Pons (tissue), 1 donor: ENCODE data around the gene ACOT11.

Source experiments
- DNase-seq: peaks from one replicate; pipeline ENCODE4 v3.0.0-alpha.2; 2016; ENCODE audit warnings: low spot score

The ACOT11 gene

DNA sequence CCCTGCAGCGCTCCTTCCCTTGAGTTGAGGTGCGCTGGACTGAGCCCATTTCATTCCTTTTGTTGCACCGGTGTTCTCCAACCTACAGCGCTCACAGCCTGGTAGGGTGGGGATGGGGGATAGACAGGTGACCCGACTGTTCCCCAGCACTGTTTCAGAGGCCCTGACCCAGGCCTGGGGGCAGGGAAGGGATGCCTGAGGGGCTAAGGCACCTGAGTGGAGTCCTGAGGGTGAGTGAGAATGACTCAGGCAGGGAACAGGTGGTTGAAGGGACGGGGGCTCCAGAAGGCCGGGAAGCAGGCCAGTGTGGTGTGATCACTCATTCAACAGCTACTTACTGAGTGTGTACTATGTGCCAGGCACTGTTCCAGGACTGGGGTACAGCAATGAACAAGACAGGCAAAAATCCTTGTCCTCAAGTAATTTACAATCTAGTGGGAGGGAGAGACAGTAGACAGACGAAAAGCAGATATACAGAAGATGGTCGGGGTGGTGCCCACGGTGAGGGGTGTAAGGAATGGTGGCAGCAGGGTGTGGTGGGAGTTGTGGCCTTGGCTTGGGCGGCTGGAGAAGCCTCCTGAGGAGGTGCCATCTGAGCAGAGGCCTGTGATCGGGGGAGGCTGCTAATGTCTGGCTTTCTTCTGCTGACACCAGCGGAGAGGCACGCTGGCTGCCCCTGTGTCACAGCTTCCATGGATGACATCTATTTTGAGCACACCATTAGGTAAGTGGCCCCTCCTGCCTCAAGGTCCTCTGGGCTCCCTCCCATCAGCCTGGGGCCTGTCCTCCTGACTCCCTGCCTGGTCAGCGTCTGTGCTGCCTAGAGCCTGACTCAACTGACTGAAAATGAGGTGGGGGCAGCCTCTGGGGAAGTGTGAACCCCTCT lies 37.4 kb downstream of the ACOT11 start:
- DNase-seq = no peak

DNA sequence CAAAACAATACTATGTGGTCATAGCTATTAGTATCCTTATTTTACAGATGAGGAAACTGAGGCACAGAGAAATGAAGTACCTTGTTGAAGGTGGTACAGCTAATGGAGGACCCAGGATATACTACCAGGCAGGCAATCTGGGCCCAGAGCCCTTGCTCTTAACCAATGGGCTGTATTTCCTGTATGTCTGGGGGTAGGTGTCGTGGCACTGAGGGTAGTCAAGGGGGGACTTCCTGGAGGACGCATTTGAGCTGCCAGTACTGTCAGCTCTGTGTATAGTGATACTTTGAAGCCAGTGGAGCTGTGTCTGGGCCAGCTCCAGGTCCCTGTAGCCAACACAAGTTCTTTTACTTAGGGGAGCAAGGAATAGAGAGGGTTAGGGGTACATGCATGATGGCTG lies 40.3 kb downstream of the ACOT11 start:
- DNase-seq = no peak

DNA sequence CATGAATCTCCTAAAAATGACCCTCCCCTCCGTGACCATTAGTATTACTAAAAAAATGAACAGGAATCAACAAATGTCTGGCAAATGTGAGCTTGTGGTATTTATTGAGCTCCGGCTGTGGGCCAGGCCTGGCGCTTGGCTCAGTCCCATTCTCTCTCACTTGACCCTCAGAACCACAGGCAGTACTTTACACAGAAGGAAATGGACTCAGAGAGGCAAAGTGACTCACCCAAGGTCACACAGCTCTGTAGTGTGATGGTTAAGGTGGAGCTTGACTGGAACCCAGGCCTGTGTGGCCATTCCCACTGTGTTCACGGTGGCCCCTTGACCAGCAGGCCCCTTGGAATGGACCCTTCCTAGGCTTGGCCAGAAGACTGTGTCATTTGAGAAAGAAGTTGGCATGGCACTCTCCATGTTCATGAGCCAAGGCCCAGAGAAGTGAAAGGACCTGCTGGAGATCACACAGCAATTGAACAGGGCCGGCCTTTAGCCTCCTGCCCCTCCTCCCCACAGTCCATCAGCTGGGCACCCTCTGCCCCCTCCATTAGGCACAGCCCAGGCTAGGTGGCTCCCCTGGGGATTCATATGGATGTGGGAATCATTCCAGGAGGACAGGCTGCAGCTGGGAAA lies 43.2 kb downstream of the ACOT11 start:
- DNase-seq = no peak

DNA sequence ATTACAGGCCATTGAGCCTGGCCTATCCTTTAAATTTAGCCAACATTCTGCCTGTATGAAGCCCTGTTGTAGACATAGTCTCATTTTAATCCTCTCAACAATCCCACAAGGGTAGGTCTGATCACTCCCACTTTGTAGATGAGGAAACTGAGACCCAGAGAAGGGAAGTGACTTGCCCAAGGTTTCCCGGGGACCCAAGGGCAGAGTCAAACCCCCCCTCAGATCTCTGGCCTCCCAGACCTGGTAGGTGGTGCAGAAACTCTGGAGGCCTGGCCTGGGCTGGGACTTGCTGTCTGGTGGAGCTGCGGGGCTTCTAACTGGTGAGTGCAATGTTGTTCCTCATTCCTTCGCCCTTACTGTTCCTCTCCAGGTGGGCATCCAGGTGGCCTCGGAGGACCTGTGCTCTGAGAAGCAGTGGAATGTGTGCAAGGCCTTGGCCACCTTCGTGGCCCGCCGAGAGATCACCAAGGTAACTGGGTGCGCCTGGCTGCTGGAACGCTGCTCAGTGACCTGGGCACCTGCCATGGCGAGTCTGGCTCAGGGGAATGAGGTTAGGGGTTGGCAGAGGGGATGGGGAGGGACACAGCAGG lies 45.6 kb downstream of the ACOT11 start:
- DNase-seq = no peak

DNA sequence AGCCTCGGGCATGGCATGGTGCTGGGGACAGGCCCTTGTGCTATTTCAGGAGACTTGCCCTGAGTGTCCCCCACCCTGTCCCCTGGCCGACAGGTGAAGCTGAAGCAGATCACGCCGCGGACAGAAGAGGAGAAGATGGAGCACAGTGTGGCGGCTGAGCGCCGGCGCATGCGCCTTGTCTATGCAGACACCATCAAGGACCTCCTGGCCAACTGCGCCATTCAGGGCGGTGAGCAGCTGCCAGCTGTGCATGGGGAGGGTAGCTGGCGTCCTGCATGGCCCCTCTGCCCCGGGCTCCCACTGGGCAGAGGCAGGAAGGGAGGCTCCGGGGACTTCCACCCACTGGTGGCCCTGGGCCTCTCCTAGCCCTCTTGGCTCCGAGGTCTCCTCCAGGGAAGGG lies 46.4 kb downstream of the ACOT11 start:
- no peak for DNase-seq

DNA sequence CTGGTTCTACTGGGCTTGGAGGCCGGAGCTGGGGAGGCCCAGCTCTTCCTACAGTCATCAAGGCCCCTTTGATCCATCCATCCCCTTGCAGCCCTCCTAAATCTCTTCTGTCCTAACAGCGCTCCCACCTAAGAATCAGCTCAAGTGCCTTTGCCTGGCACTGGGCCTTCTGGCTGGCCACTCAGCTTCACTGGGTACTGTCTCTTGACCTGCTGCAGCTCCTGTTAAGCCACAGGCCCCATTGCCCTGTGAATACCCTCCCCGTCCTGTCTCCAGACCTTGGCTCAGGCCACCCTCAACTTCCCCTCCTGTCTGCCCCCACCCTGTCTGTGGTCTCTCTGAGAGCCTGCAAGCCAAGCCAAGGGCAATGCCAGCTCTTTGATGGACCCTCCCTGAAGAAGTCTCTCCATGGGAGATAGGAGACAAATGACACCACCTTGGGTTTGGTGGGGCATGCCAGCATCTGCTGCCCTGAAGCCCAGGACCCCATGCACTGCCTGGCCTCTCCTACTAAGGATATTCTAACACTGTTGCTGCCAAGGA lies 48.0 kb downstream of the ACOT11 start:
- no peak for DNase-seq

DNA sequence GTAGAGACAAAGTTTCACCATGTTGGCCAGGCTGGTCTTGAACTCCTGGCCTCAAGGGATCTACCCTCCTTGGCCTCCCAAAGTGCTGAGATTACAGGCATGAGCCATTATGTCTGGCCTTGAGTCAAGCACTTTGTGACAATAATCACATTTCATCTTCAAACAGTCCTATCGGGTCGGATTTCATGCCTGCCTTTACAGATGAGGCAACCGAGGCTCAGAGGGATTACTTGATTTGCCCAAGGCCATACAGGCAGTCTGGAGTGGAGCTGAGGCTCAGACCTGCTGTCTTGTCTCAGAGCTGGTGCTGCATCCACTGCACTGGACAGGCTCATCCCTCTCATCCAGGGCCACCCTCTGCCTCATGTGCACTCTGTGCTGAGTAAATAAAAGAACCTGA lies 48.7 kb downstream of the ACOT11 start:
- DNase-seq = no peak

DNA sequence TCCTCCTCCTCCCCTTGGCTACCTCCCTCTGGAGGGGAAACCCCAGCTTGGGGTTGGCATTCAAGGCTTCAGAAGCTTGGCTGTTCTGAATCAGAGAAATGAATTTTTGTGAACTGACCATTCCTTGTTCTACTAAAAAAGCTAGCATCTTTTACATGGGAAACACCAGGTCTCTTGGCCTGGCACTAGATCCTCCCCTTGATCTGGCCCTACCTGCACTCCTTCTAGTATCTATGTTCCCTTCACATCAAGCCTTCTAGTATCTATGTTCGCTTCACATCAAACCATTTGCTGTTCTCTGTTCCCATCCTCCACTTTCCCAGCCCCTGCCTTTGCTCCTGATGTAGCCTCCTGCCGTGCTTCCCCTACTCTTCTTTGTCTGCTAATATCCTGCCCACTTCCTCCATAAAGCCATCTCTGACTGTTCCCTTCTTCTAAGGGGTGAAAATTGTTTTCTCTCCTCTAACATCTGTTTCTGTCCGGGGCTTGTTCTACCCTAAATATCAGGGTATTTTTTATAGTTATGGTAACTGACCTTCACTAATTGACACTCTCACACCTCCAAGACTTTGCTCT lies 49.5 kb downstream of the ACOT11 start:
- DNase-seq = no peak

DNA sequence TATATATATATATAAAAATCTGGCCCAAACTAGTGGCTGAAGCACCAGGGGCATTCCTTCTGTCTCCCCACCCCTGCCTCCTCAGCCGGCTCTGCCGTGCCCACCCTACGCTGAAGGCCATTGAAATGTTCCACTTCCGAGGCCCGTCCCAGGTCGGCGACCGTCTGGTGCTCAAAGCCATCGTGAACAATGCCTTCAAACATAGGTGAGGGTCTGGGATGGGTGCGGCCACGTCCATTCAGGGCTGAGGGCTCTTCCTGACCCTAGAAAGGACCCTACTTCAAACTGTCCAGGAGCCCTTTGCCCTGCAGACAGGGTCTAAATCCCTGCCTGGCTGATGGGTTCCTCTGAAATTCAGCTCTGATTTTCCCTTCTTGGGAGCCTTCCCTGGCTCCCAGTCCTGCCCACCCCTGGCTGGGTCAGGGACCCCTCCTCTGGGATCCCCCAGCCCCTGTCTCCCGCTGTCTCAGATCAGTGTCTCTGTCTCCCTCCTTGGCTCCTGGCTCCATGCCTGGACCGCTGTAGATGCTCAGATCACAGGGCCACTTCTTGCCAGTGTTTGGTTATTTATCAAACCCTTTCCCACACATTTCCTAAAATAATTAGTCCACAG lies 51.3 kb downstream of the ACOT11 start:
- DNase-seq = no peak

DNA sequence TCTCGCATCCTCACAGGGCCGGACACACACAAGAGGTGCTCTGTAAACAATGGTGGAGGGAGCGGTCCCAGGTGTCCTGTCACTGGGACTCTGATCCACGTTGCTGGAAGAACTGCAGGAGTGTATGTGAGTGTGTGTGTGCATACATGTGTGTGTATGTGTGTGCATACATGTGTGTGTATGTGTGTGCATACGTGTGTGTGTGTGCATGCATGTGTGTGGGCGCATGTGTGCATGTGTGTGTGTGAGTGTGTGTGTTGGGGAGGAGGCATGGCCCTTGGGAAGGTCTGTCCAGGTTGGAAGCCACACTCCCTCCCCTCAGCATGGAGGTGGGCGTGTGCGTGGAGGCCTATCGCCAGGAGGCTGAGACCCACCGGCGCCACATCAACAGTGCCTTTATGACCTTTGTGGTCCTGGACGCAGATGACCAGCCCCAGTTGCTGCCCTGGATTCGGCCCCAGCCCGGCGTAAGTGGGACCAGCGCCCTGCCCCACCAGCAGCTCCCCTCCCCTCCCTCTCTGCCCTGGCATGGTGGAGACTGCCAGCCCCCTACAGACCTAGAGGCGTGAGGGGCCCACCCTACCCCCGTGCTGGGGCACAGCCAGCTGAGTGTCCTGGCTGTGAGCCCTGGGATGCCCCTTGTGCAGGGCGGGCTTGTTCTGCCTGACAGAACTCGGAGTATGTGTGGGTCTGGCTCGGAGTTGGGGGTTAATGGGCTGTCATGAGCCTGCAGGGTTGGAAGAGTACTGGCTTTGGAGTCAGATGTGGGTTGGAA lies 53.1 kb downstream of the ACOT11 start:
- DNase-seq = no peak

DNA sequence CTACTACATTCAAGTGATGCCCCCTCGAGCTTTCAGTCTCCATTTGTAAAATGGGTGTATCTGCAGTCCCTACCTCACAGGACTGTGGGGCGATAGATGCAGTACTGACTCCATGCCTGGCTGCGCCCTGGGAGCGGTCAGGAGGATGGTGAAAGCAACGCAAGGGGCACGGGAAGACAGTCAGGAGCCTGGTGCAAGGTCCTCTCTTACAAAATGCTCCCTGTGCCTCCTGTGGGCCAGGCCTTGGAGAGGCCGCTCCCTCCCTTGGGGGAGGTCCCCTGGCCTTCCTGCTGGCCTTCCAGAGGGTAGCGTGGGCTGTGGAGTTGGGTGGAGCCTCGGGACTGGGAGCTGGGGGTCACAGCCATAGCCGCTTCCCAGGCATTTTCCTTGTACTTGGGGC lies 53.7 kb downstream of the ACOT11 start:
- DNase-seq = no peak

DNA sequence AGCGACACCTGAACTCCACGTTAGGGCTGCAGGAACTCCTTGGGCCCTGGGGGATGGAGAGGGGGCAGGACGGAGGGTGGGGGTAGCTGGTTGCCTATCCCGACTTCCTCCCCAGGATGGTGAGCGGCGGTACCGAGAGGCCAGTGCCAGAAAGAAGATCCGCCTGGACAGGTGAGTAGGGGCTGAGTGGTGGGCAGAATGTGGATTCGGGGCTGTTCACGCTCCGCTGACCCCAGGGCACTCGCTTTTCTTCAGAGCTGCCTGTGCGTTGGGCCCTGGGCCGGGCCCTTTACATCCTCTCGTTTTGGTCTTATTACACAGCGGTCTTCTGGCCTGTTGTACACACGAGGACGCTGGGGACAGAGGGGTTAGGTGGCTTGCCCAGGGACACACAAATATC lies 54.5 kb downstream of the ACOT11 start:
- DNase-seq = no peak

DNA sequence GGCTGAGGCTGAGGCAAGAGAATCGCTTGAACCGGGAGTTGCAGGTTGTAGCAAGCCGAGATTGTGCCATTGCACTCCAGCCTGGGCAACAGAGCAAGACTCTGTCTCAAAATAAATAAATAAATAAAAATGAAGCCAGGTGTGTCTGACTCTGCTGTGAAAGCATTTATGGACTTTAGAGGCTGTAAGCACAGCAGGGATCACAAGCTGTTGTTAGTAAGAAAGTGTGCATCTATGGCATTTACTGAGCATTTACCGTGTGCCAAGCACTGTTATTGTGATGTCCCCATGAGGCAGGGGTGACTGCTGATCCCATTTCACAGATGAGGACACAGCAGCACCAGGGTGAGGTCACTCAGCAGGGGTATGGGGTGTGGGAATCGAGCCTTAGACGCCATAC lies 55.2 kb downstream of the ACOT11 start:
- no peak for DNase-seq

DNA sequence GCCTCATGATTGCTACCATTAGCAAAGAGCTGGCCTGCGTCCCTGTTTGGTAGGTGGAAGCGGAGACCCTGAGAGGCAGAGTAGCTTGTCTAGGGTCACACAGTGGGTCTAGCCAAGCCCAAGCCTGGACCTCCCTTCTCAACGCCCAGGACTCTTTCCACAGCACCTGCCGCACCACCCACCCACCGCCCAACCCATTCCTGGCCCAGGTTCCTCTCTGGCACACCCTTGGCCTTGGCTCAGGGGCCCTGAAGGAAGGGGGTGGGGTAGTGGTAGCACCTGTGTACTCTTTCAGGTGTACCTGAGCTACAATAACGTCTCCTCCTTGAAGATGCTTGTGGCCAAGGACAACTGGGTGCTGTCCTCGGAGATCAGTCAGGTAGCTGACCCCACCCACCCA lies 56.0 kb downstream of the ACOT11 start:
- DNase-seq = no peak

DNA sequence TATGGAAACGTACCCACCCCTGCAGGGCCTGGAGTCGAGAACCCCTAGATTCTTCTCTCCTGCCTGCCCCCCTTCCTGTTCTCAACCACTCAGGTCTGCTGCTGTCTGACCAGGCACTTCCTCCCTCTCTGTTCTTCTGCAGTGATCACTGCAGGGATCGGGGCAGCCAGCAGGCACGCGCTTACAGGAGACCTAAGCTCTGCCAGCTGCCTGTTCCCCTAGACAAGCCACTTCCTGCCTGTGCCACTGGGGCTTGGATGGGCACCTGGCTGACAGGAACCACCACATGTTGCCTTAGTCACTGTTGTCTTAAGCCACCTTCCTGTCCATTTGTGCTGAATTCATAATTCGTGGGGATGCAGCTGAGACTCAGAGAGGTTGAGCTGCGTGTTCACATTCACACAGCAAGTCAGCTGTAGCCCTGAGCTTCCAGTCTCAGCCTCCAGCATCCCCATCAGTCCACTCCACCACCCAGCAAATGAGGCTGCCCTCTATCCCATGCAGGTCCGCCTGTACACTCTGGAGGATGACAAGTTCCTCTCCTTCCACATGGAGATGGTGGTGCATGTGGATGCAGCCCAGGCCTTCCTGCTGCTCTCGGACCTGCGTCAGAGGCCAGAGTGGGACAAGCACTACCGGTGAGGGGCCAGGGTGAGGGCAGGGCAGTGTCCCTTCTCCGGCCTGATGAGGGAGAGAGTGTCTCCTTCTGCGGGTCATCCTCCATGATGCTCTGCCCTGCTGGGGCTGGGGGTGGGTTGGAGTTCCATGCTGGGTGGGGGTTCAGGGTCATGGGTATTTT lies 56.7 kb downstream of the ACOT11 start:
- DNase-seq = no peak

DNA sequence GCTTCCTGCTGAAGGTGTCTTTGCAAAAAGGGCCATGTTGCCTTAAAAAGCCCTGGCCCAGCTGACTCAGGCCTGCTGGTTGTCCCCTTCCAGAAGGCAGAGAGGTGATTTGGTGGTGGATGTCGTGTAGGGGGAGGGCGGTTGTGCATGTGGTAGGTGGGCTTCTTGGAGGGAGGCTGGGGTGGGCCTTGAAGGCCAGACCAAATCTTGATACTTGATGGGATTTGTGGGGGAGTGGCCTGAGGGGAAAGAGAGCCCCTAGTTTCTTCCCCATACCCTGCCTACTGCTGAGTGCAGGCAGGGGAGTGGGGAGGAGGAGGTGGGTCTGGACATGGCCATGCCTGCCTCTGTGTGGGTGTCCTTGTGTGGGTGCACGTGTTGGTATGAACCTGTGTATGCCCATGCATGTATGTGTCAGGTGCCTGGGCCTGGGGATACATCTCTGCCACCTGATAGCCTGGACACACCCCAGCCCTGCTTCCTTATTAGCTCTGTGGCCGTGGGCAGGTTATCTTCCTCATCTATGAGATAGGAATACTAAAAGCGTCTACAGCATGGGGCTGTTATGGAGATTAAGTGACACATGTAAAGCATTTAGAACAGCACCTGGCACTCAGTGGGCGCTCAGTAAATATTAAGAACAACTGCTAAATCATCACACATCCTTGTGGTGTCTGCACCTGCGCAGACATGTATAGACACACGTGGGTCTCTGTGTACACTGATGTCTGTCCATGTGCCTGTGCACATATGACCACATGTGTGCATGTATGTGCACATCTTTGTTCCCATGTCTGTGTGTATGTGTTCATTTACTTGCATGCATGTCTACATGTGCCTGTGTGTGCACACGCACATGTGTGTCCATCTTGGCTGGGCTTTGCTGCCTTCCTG lies 58.3 kb downstream of the ACOT11 start:
- no peak for DNase-seq

DNA sequence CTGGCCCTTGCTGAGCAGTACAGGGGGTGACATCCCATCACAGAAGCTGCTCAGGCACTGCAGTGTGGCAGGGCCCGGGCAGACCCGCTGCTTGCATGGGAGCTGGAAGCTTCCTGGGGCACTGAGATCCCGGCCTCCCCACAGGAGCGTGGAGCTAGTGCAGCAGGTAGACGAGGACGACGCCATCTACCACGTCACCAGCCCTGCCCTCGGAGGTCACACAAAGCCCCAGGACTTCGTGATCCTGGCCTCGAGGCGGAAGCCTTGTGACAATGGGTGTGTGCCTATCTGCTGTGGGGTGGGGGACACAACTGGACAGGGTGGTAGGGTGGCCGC lies 58.9 kb downstream of the ACOT11 start:
- no peak for DNase-seq

DNA sequence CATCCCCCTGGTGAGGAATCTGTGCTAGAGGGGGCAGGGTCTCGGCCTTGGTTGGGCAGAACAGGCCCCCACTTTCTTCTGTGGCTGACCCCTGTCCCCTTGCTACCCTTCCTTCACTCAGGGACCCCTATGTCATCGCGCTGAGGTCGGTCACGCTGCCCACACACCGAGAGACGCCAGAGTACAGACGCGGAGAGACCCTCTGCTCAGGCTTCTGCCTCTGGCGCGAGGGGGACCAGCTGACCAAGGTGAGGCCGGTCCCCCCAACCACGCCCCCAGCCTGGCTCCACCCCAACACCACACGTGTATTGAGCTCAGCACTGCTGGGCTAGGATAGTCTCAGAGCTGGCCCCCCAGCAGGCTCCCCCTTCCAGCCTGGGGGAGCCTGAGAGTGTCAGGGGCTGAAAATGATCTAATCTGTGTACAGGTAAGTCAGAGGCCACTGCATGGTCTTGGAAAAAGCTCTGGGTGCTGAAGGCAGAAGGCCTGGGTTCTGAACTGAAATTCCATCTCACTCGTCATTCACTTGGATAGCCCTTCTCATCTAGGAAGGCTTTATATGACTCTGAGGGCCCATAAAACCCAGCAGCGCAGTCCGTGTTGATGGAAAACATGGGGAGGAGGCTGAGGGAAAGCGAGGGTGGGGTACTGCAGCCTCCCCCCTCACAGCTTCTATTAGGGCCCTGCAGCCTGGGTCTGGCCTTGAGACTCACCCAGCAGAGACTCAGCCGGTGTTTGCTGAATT lies 60.0 kb downstream of the ACOT11 start:
- DNase-seq = no peak
